Muscle of arm (tissue), 12 donors: Measurements from ENCODE around the gene ISYNA1. TPM values are rescaled to one million over a fixed set of nuclear protein-coding genes. Genes with fewer than 3 reads are reported as not detected.
A peak's percentile ranks its signal among the peaks of the same experiment; 100 is the strongest.

Experiments
- DNase-seq: peaks from one replicate; pipeline ENCODE4 v3.0.0-alpha.2; 2013
- polyA plus RNA-seq, 12 donors: library from polyadenylated mRNA; unstranded; fragments of 120-200 nt; gene quantifications; one replicate each; pipeline ENCODE4 v1.2.1, GENCODE V29; 2013; ENCODE audit not compliant: insufficient read length in 12 of 12

Gene ISYNA1
- polyA plus RNA-seq, 12 donors: 97.4 to 180 (median 122) TPM; not detected in 1

DNA sequence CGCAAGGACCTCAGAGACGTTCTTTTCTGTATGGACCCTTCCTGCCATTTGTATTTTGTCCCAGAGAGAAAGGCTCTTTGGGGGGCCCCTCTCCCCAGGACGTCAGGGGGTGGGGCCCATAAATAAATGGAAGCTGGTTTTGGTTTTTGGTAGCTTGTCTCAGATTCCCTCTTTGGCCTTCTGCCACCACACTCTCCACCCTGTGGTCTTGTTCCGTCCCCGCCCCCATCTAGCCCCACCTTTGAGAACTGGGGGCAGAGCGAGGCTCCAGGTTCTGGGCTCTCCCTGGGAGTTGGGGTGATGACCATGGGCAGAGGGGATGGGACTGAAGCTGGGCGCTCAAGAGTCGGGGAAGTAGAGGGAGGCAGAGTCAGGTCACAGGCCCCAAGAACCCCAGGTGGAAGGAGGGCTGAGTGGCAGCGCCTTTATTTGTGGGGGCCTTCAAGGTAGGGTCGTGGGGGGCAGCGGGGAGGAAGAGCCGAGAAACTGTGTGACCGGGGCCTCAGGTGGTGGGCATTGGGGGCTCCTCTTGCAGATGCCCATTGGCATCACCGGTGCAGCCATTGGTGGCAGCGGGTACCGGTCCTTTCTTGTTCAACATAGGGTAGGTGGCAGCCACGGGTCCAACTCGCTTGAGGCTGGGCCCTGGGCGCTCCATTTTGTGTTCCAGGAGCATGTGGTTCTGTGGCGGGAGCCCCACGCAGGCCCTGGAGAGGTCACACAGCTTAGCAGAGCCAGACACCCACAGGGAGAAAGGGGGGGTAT is 3.3 kb downstream of the ISYNA1 start:
- no peak for DNase-seq

DNA sequence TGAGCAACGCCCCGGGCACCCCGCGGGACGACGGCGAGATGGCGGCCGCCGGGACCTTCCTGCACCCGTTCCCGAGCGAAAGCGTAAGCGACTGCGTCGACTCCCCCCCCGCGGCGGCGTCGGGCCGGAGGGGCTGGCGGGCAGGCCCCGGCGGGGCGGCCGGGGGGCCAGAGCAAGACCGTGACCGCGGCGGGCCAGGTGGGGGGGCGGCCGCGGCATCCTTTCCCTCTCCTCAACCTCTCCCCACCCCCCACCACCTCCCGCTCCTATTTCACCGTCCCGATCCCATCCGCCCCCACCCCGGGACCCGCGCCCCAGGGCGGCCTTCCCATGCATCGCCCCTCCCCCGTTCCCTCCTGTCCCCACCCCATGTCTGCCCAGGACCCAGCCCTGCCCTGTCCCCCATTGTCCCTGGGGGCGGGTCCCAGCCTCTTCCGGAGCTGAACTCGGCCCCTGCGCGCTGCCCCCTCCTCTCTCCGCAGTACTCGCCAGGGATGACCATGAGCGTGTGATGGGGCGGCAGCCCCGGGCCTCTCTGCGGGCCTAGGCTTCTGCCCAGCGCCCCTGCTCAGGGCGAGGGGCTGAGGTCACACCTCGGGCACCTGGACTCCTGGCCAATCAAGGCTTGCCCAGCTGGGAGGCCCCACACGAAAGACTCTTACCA is 4.1 kb downstream of the ISYNA1 start:
- DNase-seq: no peak

DNA sequence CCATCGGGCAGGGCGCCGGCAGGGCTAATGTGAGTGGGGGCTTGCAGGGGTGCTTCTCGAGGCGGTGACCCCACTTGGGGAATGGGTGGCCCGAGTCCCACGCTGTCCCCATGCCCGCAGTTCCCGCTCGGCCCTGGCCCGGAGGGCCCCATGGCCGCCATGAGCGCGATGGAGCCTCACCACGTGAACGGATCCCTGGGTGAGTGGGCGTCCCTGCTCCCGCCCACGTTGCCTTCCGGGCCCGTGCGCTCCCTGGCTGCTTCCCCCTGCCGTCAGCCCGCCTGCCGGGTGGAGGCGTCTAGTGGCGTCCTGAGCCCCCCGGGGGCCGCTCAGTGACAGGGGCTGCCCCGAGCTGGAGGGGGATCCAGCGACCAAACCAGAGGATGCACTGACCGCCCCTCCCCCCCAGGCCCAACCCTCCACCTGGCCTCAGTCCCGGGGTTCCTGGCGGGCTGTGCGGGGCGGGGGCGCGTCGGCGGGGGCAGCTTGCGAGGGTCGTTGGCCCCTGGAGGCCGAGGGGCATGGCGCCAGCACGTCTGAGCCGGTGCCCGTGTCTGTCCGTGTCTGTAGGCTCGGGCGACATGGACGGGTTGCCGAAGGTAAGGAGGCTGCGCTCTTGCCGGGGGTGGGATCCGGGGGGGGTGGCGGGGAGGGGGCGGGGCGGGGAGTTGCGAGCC is 4.8 kb downstream of the ISYNA1 start:
- DNase-seq: no peak

DNA sequence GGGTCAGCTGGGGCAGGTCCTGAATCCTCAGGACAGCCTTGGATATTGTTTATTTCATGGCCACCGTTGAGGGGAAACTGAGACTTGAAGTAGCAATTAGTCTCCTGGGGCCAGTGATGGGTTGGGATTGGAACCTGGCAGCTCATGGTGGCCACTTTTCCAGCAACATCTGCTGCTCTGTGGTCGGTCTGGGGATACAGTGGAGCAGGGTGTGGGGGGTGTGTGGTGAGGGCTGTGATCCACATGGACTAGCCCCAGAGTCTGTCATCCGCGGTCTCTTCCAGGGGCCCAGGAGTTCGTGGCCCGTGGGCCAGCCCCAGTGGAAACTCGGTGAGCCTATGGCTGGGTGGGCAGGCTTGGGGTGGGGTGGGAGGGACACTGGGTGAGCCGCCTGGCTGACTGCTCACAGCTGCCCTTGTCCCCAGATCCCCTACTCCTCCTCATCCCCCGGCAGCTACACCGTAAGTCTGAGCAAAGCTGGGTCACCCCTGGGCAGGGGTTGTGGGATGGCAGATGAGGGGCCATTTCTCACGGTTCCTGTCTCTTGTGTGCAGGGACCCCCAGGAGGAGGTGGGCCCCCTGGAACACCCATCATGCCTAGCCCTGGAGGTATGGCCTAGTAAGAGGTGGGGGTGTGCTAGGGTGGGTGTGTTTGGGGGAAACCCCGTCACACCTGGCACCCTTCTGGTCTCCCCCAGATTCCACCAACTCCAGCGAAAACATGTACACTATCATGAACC is 5.5 kb downstream of the ISYNA1 start:
- DNase-seq: no peak

DNA sequence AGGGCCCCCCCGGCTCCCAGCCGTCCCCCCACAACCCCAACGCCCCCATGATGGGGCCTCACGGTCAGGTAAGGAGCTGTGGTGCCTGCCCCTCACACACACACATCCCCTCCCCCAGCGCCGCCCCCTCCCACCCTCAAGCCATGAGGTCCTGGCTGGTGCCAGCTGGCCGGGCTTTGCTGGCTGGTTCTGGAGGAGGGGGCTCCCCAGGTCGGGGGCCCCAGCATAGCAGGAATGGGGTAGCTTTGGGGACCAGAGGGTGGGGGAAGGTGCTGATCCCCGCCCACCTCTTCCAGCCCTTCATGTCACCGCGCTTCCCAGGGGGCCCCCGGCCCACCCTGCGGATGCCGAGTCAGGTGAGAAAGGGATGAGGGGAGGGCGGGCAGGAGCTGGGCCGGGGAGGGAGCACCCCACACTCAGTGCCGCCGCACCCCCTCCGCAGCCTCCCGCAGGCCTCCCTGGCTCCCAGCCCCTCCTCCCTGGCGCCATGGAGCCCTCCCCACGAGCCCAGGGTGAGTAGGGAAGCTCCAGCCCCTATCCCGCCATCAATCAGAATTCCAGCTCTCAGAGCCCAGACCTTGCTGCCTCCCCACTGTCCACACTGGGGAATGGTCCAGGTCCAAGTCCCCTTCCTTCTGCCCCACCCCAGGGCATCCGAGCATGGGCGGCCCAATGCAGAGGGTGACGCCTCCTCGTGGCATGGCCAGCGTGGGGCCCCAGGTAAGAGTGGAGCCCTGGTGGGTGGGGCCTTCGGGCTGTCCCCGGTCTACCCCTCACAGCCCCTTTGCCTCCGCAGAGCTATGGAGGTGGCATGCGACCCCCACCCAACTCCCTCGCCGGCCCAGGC is 6.4 kb downstream of the ISYNA1 start:
- no peak for DNase-seq

DNA sequence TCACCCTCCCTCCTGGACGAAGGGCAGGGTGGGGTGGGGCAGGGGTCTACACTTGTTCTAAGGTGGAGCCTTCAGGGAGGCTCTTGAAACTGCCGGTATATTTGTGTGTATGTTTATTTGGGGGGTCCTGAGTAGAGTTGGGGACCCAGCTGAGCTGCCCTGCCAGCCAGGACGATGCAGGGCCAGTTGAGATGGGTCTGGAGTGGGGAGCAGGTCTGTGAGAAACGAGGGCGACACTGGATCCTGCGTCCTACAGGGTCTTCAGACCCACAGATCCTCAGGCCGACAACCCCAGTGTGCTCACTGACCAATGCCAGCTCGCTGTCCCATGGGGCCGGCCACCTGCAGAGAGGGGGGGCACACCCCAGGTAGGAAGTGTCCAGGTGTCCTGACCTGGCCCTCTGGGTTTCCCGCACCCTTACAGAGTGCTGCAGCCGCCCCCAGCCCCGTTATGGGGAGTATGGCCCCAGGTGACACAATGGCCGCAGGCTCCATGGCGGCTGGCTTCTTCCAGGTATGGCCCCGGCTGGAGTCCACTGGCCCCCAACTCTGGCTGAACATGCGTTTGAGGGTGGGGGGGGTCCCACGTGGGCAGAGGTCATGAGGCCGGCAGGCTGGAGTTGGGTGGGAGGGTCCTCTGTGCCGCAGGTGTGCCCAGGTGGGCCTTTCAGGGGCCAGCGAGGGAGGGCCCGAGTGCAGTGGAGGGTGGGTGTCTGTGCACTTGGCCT is 7.4 kb downstream of the ISYNA1 start:
- no peak for DNase-seq

DNA sequence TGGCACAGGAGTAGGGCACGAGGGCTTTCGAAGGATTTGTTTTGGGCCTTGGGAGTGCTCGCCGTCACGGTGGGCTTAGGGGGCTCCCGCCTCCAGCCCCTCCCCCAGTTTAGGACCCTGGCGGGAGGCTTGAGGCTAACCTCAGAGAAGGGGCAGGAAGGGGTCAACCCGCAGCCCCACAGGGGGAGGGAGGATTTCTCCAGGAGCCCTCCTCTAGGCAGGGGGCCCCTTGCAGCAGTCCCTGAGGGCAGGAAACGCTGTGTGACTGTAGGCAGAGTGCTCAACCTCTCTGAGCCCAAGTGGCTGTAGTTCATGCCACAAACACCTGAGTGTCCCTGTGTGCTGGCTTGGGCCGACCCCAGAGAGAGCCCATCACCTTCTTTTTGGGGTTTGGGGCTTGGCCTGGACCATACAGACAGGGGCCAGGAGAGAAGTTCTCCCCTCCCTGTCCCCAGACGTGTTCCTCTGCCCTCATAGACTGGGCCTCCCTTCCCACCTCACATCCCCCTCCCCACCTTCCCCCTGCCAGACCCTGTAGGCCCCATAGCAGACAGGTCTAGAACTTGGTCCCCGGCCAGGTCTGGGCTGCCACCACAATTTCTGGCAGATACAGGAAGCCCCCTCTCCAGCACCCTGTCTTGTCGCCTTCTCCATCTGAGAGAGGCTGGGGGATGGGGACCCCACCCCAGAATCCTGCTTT is 8.1 kb downstream of the ISYNA1 start:
- no peak for DNase-seq

DNA sequence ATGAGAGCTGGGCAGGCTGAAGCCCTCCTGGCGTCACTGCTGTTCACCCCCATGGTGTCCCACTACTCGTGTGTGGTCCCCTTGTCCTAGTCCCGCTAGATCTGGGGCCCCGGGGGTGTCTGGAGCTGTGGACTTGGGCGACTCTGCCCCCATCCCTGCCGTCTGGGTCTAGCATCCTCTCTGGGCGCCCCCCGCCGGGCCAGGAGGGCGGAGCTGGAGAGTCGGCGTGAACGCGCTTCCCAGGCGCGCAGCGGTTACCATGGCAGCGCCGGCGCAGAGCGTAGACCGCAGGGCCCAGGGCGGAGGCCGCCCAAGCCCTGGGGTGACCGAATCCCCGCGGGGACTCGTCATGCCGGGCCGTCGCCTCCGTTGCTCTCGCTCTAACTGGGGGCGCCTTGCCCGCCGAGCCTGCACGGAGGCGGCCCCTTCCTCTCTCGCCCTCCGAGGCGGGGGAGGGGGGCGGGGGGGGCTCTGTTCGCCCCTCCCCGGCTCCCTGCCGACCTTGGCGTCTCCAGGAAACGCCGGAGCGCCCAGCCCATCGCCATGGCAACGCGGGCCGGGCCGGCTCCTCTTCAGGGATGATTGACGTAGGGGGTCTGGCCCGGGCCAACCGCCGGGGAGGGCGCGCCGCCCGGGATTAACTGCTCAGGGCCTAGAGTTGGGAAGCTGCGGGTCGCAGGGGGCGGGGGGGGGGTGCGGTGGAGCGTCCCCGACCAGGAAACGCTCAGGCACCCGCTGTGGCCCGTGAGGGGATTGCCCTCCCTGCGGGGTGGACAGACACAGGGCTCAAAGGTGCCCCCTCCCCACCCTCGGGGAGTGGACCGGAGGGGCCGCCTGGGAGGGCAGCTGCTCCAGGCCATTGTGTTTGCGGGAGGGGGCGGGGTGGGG is 8.9 kb downstream of the ISYNA1 start:
- peak; percentile 66 for DNase-seq

DNA sequence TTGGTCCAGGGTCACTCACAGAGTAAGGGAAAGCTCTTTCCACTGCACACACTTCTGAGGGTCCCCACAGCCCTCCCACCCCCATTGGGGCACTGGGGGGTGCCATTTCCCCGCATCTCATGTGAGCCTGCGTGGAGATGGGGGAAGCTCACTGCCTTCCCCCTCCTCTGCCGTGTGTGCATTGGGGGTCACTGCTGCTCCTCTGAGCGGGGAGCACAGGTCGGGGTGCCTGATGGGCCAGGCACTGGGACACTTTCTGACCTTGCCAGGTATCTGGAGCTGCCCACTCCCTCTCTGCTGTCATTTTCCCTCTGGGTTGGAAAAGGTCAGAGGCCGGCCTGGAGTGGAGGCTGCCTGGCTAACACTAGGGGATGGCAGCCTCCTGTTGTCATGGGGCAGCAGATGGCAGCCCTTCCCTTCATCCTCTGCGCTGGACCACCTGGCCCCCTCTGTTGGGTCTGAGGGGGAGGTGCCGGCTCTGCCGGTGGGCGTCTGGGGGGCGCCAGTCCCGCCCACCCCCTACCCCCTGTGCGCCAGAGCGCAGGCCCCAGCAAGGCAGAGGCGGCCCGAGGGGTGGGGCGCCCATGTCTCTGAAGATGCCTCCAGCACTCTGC is 9.7 kb downstream of the ISYNA1 start:
- no peak for DNase-seq

DNA sequence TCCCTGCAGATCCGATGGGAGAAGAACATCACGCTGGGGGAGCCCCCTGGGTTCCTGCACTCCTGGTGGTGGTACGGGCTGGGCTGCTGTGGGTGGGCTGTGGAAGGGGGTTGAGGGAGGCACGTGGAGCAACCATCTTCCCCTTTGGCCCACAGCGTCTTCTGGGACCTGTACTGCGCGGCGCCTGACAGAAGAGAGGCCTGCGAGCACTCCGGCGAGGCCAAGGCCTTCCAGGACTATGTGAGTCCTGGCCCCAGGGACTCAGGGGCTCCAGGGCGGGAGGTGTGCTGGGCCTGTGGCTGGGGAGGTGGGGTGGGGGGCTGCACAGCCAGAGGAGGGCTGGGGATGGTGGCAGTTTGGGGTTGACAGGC is 10.2 kb downstream of the ISYNA1 start:
- DNase-seq: no peak

DNA sequence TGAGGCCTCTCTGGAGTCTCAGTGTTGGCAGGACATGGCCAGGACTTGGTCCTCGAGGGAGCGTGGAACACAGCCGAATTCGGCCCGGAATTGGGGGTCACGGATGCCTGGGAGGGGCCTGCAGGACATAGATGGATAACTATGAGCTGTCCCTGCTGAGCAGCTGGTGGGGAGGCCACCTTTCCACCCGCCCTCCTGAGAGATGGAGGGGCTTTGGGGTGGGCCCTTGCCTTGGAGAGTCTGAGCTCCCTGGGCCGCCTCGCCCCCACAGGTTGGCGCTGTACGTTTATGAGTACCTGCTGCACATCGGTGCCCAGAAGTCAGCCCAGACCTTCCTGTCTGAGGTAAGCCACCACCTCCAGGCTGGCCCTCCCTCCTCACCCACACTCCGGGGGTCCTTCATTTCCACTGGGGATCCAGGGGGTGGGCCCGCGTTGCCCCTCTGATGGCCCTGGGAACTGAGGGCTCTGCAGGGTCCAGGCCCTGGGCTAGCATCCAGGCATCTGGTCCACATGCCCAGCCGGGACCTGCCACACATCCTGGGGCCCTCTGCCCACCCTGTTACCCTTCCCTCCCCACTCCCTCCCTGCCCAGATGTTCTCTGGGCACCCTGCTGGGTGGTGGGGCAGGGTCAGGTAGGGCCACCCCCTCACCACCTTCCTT is 10.7 kb downstream of the ISYNA1 start:
- DNase-seq: no peak

DNA sequence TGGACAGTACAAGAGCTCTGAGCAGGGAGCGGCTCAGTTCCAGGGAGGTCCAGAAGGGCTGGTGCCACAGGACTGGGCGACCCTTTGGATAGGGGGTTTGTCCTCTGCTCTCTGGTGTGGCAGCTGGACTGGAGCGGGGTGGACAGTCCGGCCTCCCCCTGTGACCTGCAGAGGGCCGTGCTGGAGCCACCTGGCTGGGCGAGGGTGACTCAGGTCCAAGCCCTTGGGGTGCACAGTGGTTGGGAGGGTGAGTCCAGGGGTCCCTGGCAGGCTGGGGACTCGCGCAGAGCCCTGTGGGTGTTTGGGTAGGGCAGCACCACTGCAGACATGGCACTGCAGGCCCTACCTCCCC is 11.5 kb downstream of the ISYNA1 start:
- no peak for DNase-seq

DNA sequence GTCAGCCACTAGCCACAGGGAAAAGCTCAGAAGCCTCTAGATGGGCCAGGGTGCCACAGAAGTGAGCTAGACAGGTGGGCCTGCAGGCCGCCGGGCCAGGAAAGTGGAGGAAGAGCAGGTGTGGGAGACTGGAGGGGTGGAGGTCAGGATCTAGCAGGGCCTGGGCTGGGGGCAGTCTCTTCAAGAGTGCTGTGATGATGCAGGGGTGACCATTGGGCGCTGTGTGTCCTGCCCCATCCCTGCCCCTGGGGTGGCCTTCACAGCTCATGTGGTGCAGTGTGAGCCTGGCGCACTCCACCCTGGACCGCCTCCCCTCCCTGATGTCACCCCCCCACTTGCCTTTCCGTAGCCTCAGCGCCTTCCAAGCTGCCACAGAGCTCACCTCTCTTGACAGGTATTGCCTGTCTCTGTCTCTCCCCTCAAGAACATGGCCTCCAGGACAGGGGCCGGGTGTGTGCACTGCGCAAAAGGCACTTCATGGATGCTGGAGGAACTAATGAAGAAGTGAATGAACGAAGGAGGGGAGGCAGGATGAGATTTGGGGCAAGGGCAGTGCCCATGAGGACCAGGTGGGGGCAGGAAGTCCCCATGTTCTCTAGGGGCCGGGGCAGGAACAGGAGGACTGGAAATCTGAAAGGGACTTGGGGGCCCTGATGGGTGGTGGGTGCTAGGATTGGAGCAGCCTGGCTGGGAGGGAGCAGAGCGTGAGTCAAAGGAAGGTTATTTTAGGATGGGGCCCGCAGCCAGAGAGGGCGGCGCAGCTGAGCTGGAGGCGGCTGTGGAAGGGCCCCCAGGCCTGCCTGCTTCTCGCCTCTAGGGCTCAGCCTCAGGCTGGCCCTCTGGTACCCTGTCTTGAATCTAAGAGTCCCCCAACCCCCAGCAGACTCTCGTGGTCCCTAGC is 12.2 kb downstream of the ISYNA1 start:
- peak; percentile 75 for DNase-seq

DNA sequence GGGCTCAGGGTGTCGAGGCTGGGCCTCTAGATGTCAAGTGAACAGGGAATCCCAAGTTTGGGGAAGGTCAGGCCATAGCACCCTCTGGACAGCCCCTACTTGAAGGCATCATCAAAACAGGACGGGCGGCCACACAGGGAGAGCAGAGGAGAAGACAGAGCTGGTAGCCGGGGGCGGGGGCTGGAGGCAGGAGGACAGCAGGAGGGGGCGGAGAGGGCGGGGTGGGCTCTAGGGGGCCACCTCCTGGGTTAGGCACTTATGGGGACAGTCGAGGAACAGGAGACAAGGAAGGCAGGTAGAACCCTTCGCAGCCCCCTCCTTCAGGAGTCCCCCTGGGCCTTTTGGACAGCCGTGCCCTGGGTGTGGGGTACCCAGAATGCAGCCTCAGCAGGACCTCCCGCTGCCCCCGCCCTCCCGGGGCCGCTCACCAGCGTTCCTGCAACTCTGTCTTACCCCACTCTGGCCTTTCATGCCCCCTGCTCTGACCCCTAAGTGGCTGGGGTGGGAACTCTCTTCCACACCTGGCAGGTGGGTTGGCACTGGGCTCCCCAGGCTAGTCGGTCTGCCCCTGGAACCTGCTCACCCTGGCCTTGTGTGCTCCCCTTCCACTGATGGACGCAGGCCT is 12.9 kb downstream of the ISYNA1 start:
- DNase-seq: no peak

DNA sequence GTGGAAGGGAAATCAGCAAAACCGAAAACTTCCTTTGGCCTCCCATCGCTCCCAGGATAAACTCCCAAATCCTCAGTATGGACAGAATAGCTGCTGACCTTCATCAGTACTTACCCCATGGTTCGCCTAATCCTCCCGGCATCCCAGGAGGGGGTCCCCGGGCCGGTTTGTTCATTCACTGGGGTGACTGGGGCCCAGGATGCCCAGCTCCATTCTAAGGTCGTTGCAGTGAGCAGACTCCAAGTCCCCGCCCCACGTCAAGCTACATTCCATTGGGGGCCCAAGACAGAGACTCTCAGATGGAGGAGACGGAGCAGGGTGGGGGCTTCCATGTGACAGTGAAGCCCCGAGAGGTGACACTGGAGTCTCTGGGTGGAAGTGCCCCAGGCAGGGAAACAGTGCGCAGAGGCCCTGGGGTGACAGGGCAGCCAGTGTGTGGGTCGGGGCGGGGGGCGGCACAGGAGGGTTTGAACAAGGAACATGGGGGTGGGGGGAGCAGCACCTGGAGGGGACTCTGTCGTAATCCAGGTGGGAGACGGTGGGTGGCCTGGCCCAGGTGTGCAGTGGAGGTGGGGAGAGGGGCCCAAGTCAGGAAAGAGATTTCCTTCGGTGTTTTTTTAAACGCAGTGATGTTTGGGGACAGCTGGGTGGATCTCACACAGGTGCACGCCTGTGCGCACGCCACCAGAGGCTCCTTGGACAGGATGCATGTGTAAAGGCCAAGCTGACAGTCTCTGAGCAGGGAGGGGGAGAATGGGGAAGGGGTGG is 13.6 kb downstream of the ISYNA1 start:
- no peak for DNase-seq
